HCT116 (cell line): ENCODE results near the gene CCDC24. TPM values are rescaled to one million over a fixed set of nuclear protein-coding genes. Genes with fewer than 3 reads are reported as not detected.

ENCODE experiments used
- ATAC-seq: fragments of 200-7000 bp; cut with Tn5 transposase; 2 replicates; pipeline ENCODE4 v1.9.1; 2020; ENCODE audit warnings: mild to moderate bottlenecking, moderate library complexity
- BruUV-seq: library from RNA; stranded (reverse); fragments of 400-500 nt; replicated peaks from 2 replicates; lab custom pipeline; 2021; lab: Mats Ljungman, UMichigan
- CTCF ChIA-PET: fragments of 300-600 bp; sonication (Branson Sonifier 250); formaldehyde crosslinking; loops from one replicate; lab custom pipeline; 2021; ENCODE audit warnings: antibody characterized with exemption; lab: Charles Lee
- POLR2A ChIA-PET: fragments of 300-600, 350-600 bp; sonication (Branson Sonifier 250); formaldehyde crosslinking; loops from one replicate; lab custom pipeline; 2021; ENCODE audit warnings: antibody characterized with exemption; lab: Charles Lee
- RAD21 ChIA-PET, 2 experiments: fragments of 300-600 bp; sonication (Branson Sonifier 250); formaldehyde crosslinking; loops; one replicate each; lab custom pipeline; 2023; ENCODE audit warnings: low total read pairs in 2 of 2; ENCODE audit not compliant: uncharacterized antibody in 2 of 2, unreplicated experiment in 2 of 2, low non-redundant PET in 1 of 2; lab: Charles Lee
- DNase-seq: peaks from one replicate; pipeline ENCODE4 v3.0.0-alpha.2; 2010; ENCODE audit warnings: low read depth, low spot score
- H2AFZ ChIP-seq: fragments of 200-600 bp; shearing (Covaris generic), sonication (generic); 2 replicates; pipeline ENCODE4 v1.6.1; 2017; ENCODE audit warnings: low read depth, mixed run types, mixed read lengths, antibody characterized with exemption, low read length; ENCODE audit not compliant: poor library complexity, severe bottlenecking
- H3K27ac ChIP-seq: 2 replicates; pipeline ENCODE4 v1.5.1; 2012; ENCODE audit warnings: low read depth, low read length
- H3K27me3 ChIP-seq: fragments of 200-600 bp; sonication (generic); 2 replicates; pipeline ENCODE4 v1.6.1; 2016; ENCODE audit warnings: mixed run types, low read length, mixed read lengths; ENCODE audit not compliant: insufficient read depth
- H3K36me3 ChIP-seq, 2 experiments: fragments of 200-500 bp in 1 of 2; fragments of 200-600 bp in 1 of 2; sonication (Bioruptor generic) in 1 of 2; sonication (generic) in 1 of 2; 2 replicates each; pipeline versions ENCODE4 v1.5.1 to v1.6.1; 2014 to 2016; ENCODE audit warnings: low read length in 2 of 2, inconsistent platforms in 1 of 2, mixed read lengths in 1 of 2, mixed run types in 1 of 2; ENCODE audit not compliant: insufficient read depth in 2 of 2, control insufficient read depth in 1 of 2
- H3K4me1 ChIP-seq, 2 experiments: fragments of 200-600 bp in 1 of 2; sonication (generic) in 1 of 2; 2 replicates each; pipeline versions ENCODE4 v1.5.1 to v1.6.1; 2012 to 2017; ENCODE audit warnings: low read length in 2 of 2, inconsistent platforms in 1 of 2, mild to moderate bottlenecking in 1 of 2, mixed read lengths in 1 of 2, mixed run types in 1 of 2, moderate library complexity in 1 of 2; ENCODE audit not compliant: insufficient read depth in 2 of 2, control insufficient read depth in 1 of 2
- H3K4me2 ChIP-seq: fragments of 200-600 bp; sonication (generic); 2 replicates; pipeline ENCODE4 v1.6.1; 2017; ENCODE audit warnings: mixed run types, low read length, mixed read lengths
- H3K4me3 ChIP-seq, 2 experiments: fragments of 200-600 bp in 1 of 2; sonication (generic) in 1 of 2; replicated peaks in 1 of 2; 2 replicates each; pipeline ENCODE4 v1.5.1; 2011 to 2016; ENCODE audit warnings: low read length in 2 of 2, control low read depth in 1 of 2, low read depth in 1 of 2, mild to moderate bottlenecking in 1 of 2, mixed read lengths in 1 of 2, mixed run types in 1 of 2
- H3K79me2 ChIP-seq: fragments of 200-600 bp; sonication (generic); 2 replicates; pipeline ENCODE4 v1.6.1; 2017; ENCODE audit warnings: mild to moderate bottlenecking, mixed run types, low read length, moderate library complexity, mixed read lengths; ENCODE audit not compliant: insufficient read depth
- H3K9ac ChIP-seq: fragments of 200-600 bp; sonication (generic); 2 replicates; pipeline ENCODE4 v1.6.1; 2016; ENCODE audit warnings: low read length, mixed read lengths
- H3K9me2 ChIP-seq: fragments of 200-600 bp; sonication (generic), shearing (Covaris generic); 2 replicates; pipeline ENCODE4 v1.6.1; 2017; ENCODE audit warnings: mixed run types, mild to moderate bottlenecking, moderate library complexity; ENCODE audit not compliant: insufficient read depth
- H3K9me3 ChIP-seq, 2 experiments: fragments of 200-500 bp in 1 of 2; fragments of 200-600 bp in 1 of 2; sonication (Bioruptor generic) in 1 of 2; sonication (generic) in 1 of 2; 2 replicates each; pipeline ENCODE4 v1.6.1; 2014 to 2017; ENCODE audit warnings: low read length in 2 of 2, mixed read lengths in 2 of 2, inconsistent platforms in 1 of 2, low read depth in 1 of 2, mild to moderate bottlenecking in 1 of 2, mixed run types in 1 of 2, moderate library complexity in 1 of 2; ENCODE audit not compliant: control insufficient read depth in 1 of 2, insufficient read depth in 1 of 2
- H4K20me1 ChIP-seq: fragments of 200-600 bp; sonication (generic), shearing (Covaris generic); 2 replicates; pipeline ENCODE4 v1.6.1; 2017; ENCODE audit warnings: mixed run types, mild to moderate bottlenecking, moderate library complexity; ENCODE audit not compliant: insufficient read depth
- CBX3 ChIP-seq: IDR thresholded peaks from 2 replicates; pipeline ENCODE4 v1.6.1; 2012; ENCODE audit warnings: low read depth
- CEBPB ChIP-seq: IDR thresholded peaks from 2 replicates; pipeline ENCODE4 v1.6.1; 2012; ENCODE audit warnings: low read depth
- EGR1 ChIP-seq: IDR thresholded peaks from 2 replicates; pipeline ENCODE4 v1.6.1; 2012; ENCODE audit warnings: low read depth
- ELF1 ChIP-seq: IDR thresholded peaks from 2 replicates; pipeline ENCODE4 v1.6.1; 2012; ENCODE audit warnings: low read depth, borderline replicate concordance
- EZH2 ChIP-seq: fragments of 200-600 bp; sonication (generic); IDR thresholded peaks from 2 replicates; pipeline ENCODE4 v1.6.1; 2017; ENCODE audit warnings: antibody characterized with exemption, mixed run types
- JUND ChIP-seq: IDR thresholded peaks from 2 replicates; pipeline ENCODE4 v1.6.1; 2012
- POLR2A ChIP-seq: IDR thresholded peaks from 2 replicates; pipeline ENCODE4 v1.7.0; 2011; ENCODE audit warnings: borderline replicate concordance; ENCODE audit not compliant: insufficient read depth, insufficient read length; ENCODE audit errors: extremely low read depth
- SIN3A ChIP-seq: IDR thresholded peaks from 2 replicates; pipeline ENCODE4 v1.6.1; 2012; ENCODE audit warnings: low read depth
- SP1 ChIP-seq: IDR thresholded peaks from 2 replicates; pipeline ENCODE4 v1.6.1; 2012; ENCODE audit warnings: low read depth
- SRF ChIP-seq: IDR thresholded peaks from 2 replicates; pipeline ENCODE4 v1.6.1; 2012; ENCODE audit warnings: low read depth
- TCF7L2 ChIP-seq: IDR thresholded peaks from 2 replicates; pipeline ENCODE4 v1.7.0; 2011; ENCODE audit warnings: borderline replicate concordance, inconsistent platforms; ENCODE audit not compliant: insufficient read depth, insufficient read length; ENCODE audit errors: extremely low read depth
- YY1 ChIP-seq: IDR thresholded peaks from 2 replicates; pipeline ENCODE4 v1.6.1; 2011; ENCODE audit warnings: low read length, low read depth, moderate library complexity, mild to moderate bottlenecking; ENCODE audit not compliant: insufficient replicate concordance; ENCODE audit errors: extremely low read depth
- ZNF274 ChIP-seq: fragments of 200-500 bp; sonication (Bioruptor generic); IDR thresholded peaks from 2 replicates; pipeline ENCODE4 v1.6.1; 2014; ENCODE audit warnings: mild to moderate bottlenecking, low read depth, low read length, inconsistent platforms
- intact Hi-C: fragments of 100-400 bp; cut with micrococcal nuclease; formaldehyde crosslinking; loops from 2 replicates; pipeline ENCODE4 v1.10.0; 2022
- total RNA-seq: library from RNA; stranded (reverse); gene quantifications from one replicate; pipeline ENCODE4 v1.2.1, GENCODE V29; 2021; ENCODE audit not compliant: unreplicated experiment
- TF ChIP-seq, protein P1 (sequence below): IDR thresholded peaks from 2 replicates; pipeline ENCODE4 v1.6.1; 2011; ENCODE audit warnings: mild to moderate bottlenecking, low read length, moderate library complexity; ENCODE audit not compliant: insufficient replicate concordance; ENCODE audit errors: extremely low read depth
- TF ChIP-seq, protein P2 (sequence below): IDR thresholded peaks from 2 replicates; pipeline ENCODE4 v1.6.1; 2012; ENCODE audit warnings: low read depth
- TF ChIP-seq, protein P3 (sequence below): IDR thresholded peaks from 2 replicates; pipeline ENCODE4 v1.6.1; 2012

The CCDC24 gene
- total RNA-seq, 1 experiment from 2014 or later = 23.3 TPM

DNA sequence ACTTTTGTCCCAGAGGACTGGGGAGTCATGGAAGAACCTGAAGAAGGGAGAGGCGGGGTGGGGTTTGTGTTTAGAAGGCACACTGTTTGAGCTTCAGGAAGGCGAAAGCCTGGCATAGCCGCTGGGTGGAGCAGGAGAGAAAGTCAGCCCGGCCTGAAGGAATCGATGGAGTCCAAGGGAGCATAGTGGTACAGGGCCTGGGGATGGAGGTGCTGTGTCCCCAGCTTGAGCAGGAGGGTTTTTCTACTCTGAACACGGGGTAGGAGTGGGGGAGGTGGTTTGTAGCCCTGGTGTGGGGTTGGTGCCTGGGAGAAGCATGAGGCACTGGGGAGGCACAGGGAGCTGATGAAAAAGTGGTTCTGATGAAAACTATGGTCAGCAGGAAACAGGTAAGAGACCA is 4.7 kb upstream of the CCDC24 start (continued):
- TF ChIP-seq, protein P1, sequence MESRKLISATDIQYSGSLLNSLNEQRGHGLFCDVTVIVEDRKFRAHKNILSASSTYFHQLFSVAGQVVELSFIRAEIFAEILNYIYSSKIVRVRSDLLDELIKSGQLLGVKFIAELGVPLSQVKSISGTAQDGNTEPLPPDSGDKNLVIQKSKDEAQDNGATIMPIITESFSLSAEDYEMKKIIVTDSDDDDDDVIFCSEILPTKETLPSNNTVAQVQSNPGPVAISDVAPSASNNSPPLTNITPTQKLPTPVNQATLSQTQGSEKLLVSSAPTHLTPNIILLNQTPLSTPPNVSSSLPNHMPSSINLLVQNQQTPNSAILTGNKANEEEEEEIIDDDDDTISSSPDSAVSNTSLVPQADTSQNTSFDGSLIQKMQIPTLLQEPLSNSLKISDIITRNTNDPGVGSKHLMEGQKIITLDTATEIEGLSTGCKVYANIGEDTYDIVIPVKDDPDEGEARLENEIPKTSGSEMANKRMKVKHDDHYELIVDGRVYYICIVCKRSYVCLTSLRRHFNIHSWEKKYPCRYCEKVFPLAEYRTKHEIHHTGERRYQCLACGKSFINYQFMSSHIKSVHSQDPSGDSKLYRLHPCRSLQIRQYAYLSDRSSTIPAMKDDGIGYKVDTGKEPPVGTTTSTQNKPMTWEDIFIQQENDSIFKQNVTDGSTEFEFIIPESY = no peak
- no peak for TF ChIP-seq EGR1
- no peak for TF ChIP-seq SP1
- TF ChIP-seq ELF1 = no peak
- no peak for TF ChIP-seq CEBPB

DNA sequence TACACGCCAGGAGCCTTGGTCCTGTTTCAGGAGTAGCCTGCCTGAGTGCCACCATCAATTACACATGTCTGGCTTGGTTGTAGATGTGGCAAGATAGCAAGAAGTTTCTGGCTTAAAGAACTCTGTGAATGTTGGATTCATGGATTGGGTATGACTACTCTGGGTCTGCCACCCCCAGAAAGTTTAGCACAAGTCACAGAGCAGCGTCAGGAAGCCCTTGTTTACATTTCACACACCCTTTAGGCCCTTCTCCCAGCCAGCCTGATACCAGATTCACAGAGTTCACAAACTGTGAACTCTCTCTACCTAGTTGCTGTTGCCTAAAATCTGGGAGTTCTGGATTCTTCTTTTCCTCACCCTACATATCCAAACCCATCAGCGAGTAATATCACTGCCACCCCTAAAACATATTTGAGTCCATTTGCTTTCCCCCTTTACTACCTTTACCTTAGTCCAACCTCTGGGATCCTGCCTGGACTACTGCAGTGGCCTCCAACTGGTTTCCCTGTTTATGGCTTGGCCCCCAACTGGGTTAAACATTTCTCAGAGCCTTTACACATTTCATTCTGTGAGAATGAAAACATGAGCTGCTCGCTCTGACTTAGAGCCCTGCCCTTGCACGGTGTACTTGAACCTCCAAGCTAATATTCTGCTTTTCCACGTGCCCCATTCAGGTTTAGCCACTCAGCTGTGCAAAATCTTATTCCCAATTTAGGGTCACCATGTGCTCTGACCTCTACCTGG is 4.1 kb upstream of the CCDC24 start:
- H3K4me3 ChIP-seq = no peak overlapping the region
- H3K4me1 ChIP-seq = peaks cover 5 to 22% of the 10 kb centered on the region in 2 experiments
- BruUV-seq = no TSS peak
- no peak overlapping the region for H3K27ac ChIP-seq
- H3K9ac ChIP-seq = no peak overlapping the region
- DNase-seq (no peak), ATAC-seq (no peak)
- peaks cover 10% of the 10 kb centered on the region for H3K79me2 ChIP-seq
- ChIA-PET POLR2A (no interaction called here), RAD21 (no interaction called here), CTCF (interaction anchor here (1.2 kb wide), 1 partner anchor 224 kb away, joined by 3 read pairs; no protein-coding TSS in a partner anchor)
- H3K36me3 ChIP-seq = peaks cover 6 to 36% of the 10 kb centered on the region in 2 experiments; a peak in 2 of 4 replicates
- no peaks in the 10 kb centered on the region for H4K20me1 ChIP-seq
- H3K4me2 ChIP-seq = no peak overlapping the region
- no peaks in the 10 kb centered on the region for H3K9me3 ChIP-seq
- H3K27me3 ChIP-seq = no peaks in the 10 kb centered on the region
- intact Hi-C loops = no loop called here
- no peak overlapping the region for H2AFZ ChIP-seq
- no peaks in the 10 kb centered on the region for H3K9me2 ChIP-seq
- TF ChIP-seq ELF1 = no peak
- no peak for TF ChIP-seq JUND
- no peak for TF ChIP-seq YY1
- TF ChIP-seq, protein P1 = no peak
- no peak for TF ChIP-seq SIN3A
- TF ChIP-seq SRF = no peak
- no peak for TF ChIP-seq ZNF274
- no peak for TF ChIP-seq TCF7L2
- no peak for TF ChIP-seq EZH2
- no peak for TF ChIP-seq CEBPB
- no peak for TF ChIP-seq POLR2A
- no peak for TF ChIP-seq CBX3
- TF ChIP-seq, protein P2, sequence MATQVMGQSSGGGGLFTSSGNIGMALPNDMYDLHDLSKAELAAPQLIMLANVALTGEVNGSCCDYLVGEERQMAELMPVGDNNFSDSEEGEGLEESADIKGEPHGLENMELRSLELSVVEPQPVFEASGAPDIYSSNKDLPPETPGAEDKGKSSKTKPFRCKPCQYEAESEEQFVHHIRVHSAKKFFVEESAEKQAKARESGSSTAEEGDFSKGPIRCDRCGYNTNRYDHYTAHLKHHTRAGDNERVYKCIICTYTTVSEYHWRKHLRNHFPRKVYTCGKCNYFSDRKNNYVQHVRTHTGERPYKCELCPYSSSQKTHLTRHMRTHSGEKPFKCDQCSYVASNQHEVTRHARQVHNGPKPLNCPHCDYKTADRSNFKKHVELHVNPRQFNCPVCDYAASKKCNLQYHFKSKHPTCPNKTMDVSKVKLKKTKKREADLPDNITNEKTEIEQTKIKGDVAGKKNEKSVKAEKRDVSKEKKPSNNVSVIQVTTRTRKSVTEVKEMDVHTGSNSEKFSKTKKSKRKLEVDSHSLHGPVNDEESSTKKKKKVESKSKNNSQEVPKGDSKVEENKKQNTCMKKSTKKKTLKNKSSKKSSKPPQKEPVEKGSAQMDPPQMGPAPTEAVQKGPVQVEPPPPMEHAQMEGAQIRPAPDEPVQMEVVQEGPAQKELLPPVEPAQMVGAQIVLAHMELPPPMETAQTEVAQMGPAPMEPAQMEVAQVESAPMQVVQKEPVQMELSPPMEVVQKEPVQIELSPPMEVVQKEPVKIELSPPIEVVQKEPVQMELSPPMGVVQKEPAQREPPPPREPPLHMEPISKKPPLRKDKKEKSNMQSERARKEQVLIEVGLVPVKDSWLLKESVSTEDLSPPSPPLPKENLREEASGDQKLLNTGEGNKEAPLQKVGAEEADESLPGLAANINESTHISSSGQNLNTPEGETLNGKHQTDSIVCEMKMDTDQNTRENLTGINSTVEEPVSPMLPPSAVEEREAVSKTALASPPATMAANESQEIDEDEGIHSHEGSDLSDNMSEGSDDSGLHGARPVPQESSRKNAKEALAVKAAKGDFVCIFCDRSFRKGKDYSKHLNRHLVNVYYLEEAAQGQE = no peak
- TF ChIP-seq, protein P3, sequence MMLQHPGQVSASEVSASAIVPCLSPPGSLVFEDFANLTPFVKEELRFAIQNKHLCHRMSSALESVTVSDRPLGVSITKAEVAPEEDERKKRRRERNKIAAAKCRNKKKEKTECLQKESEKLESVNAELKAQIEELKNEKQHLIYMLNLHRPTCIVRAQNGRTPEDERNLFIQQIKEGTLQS = no peak
